ENCODE results near the gene NUP133.

NUP133 gene

DNA sequence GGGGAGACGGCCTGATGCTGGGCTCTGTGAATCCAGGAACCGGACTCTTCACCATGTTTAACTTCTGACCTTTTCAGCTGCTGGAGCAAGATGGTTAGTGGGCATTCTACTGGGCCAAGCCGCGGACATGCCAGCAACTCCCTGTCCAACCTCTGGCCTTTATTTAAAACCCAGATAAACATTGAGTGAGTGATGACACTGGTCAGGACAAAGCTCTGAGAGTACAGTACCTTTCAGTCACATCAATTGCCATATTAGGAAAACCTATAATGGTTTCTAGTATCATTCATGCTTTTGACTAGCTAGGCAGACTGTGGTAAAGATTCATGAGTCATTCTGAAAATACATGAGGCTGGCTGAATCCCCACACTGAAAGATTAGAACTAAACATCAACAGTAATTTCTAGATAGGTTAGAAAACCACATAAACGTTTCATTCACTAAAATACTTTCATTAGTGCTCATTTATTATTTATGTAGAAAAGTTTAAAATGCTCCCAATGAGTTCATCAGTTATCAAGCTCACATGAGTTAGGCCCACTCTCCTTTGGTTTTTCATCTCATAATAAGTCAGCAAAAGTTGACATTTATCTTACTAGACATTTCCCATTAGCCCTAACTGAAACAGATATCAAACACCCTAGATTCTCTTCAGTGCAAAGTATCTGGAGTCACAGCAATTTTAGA lies 67.1 kb downstream of the NUP133 start:
- H2BK12ac ChIP-seq (ENCODE audit: low read length in 2 of 2): no peak overlapping the region
- H3K79me1 ChIP-seq (replicated peaks; ENCODE audit: low read length, poor library complexity, severe bottlenecking): no peaks in the 10 kb centered on the region
- H4K8ac ChIP-seq (ENCODE audit: low read length): no peak overlapping the region

DNA sequence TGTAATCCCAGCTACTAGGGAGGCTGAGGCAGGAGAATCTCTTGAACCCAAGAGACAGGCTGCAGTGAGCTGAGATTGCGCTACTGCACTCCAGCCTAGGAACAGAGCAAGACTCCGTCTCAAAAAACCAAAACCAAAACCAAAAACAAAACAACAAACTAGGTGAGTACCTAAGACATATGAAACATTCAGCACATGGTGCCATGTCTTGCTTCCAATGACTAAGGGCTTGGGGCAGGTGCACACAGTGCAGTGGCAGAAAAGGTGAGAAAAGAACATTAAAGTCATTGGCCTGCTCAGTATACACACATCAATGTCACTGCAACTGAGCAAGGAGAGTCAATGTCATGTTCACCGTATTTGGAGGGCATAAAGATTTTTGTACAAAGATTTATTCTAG lies 70.1 kb downstream of the NUP133 start:
- Histone ChIP-seq H2AK5ac (ENCODE audit: low read length, severe bottlenecking) (no peak overlapping the region), H3K79me1 (replicated peaks; ENCODE audit: low read length, poor library complexity, severe bottlenecking) (no peaks in the 10 kb centered on the region), H4K91ac (ENCODE audit: low read length) (no peak overlapping the region), H4K8ac (ENCODE audit: low read length) (no peak overlapping the region), H3K36me3 (ENCODE audit: control insufficient read depth in 1 of 2, insufficient read depth in 2 of 2, low read depth in 1 of 2, low read length in 2 of 2) (peaks cover 9 to 15% of the 10 kb centered on the region in 2 experiments), H3K18ac (ENCODE audit: low read depth in 1 of 2, low read length in 2 of 2) (no peak overlapping the region), H2BK5ac (ENCODE audit: low read depth, low read length, poor library complexity, severe bottlenecking) (no peak overlapping the region), H3K27ac (ENCODE audit: low read length, poor library complexity, severe bottlenecking) (no peak overlapping the region), H3K23ac (ENCODE audit: low read length in 2 of 2) (no peak overlapping the region), H3K9me3 (ENCODE audit: control insufficient read depth, low read length) (no peaks in the 10 kb centered on the region), H2BK120ac (ENCODE audit: low read depth, low read length) (no peak overlapping the region), H2BK15ac (ENCODE audit: low read depth, poor library complexity, severe bottlenecking) (no peak overlapping the region), H3K4ac (ENCODE audit: low read depth in 1 of 2, low read length in 2 of 2) (no peak overlapping the region), H3K4me1 (ENCODE audit: control insufficient read depth, insufficient read depth, low read depth, low read length) (peaks cover 16% of the 10 kb centered on the region), H3K4me2 (ENCODE audit: low read length, poor library complexity, severe bottlenecking) (no peak overlapping the region), H3K4me3 (ENCODE audit: insufficient read depth in 1 of 2, low read depth in 1 of 2, low read length in 2 of 2) (no peak overlapping the region), H2AFZ (ENCODE audit: low read depth, low read length) (no peak overlapping the region), H3K9ac (ENCODE audit: low read length) (no peak overlapping the region), H2BK12ac (ENCODE audit: low read length in 2 of 2) (no peak overlapping the region), H3K14ac (ENCODE audit: low read length in 2 of 2) (no peak overlapping the region), H3K27me3 (ENCODE audit: control insufficient read depth in 1 of 2, insufficient read depth in 1 of 2, low read length in 2 of 2) (peaks cover 31 to 32% of the 10 kb centered on the region in 2 experiments)
- no peak for DNase-seq
- 96% methylated on average over 3 of the region's 3 CpGs for whole genome bisulfite sequencing

More for the DNA sequence above, 67.1 kb downstream of the NUP133 start:
- Histone ChIP-seq H3K9ac (ENCODE audit: low read length) (no peak overlapping the region), H4K91ac (ENCODE audit: low read length) (no peak overlapping the region), H3K14ac (ENCODE audit: low read length in 2 of 2) (no peak overlapping the region), H2BK5ac (ENCODE audit: low read depth, low read length, poor library complexity, severe bottlenecking) (peak overlapping the region; percentile 44), H3K27ac (ENCODE audit: low read length, poor library complexity, severe bottlenecking) (peak overlapping the region; percentile 80), H3K36me3 (ENCODE audit: control insufficient read depth in 1 of 2, insufficient read depth in 2 of 2, low read depth in 1 of 2, low read length in 2 of 2) (peaks cover 11 to 39% of the 10 kb centered on the region in 2 experiments), H2BK15ac (ENCODE audit: low read depth, poor library complexity, severe bottlenecking) (no peak overlapping the region), H3K4me3 (ENCODE audit: insufficient read depth in 1 of 2, low read depth in 1 of 2, low read length in 2 of 2) (no peak overlapping the region), H3K18ac (ENCODE audit: low read depth in 1 of 2, low read length in 2 of 2) (no peak overlapping the region), H3K23ac (ENCODE audit: low read length in 2 of 2) (no peak overlapping the region), H2AK5ac (ENCODE audit: low read length, severe bottlenecking) (no peak overlapping the region), H2AFZ (ENCODE audit: low read depth, low read length) (no peak overlapping the region), H3K27me3 (ENCODE audit: control insufficient read depth in 1 of 2, insufficient read depth in 1 of 2, low read length in 2 of 2) (peaks cover 5 to 6% of the 10 kb centered on the region in 2 experiments), H3K4me1 (ENCODE audit: control insufficient read depth, insufficient read depth, low read depth, low read length) (peaks cover 5% of the 10 kb centered on the region), H3K9me3 (ENCODE audit: control insufficient read depth, low read length) (no peaks in the 10 kb centered on the region), H3K4me2 (ENCODE audit: low read length, poor library complexity, severe bottlenecking) (no peak overlapping the region), H3K4ac (ENCODE audit: low read depth in 1 of 2, low read length in 2 of 2) (no peak overlapping the region), H2BK120ac (ENCODE audit: low read depth, low read length) (no peak overlapping the region)
- peak; percentile 75 for DNase-seq
- WGBS: 49% methylated on average over 2 of the region's 5 CpGs

DNA sequence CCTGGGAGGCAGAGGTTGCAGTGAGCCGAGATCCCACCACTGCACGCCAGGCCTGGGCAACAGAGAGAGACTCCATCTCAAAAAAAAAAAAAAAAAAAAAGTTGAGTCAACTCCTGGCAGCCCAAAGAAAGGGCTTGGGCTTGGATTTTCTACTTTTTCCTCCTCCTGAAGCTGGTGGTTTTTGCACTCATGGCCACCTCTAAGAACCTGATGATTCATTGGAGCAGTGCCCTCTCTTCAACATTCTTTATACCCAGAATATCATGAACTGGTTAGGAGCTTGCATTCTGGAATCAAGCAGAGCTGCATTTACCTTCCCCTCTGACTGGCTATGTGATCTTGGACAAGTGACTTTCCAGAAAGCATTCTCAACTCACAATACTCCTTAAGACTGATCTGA lies 70.7 kb downstream of the NUP133 start:
- Histone ChIP-seq H2BK12ac (ENCODE audit: low read length in 2 of 2) (no peak overlapping the region), H2AFZ (ENCODE audit: low read depth, low read length) (no peak overlapping the region), H3K9ac (ENCODE audit: low read length) (no peak overlapping the region), H3K4me3 (ENCODE audit: insufficient read depth in 1 of 2, low read depth in 1 of 2, low read length in 2 of 2) (no peak overlapping the region), H2BK5ac (ENCODE audit: low read depth, low read length, poor library complexity, severe bottlenecking) (no peak overlapping the region), H2AK5ac (ENCODE audit: low read length, severe bottlenecking) (no peak overlapping the region), H3K4me2 (ENCODE audit: low read length, poor library complexity, severe bottlenecking) (no peak overlapping the region), H3K4me1 (ENCODE audit: control insufficient read depth, insufficient read depth, low read depth, low read length) (peaks cover 16% of the 10 kb centered on the region), H3K4ac (ENCODE audit: low read depth in 1 of 2, low read length in 2 of 2) (no peak overlapping the region), H3K79me1 (replicated peaks; ENCODE audit: low read length, poor library complexity, severe bottlenecking) (no peaks in the 10 kb centered on the region), H3K36me3 (ENCODE audit: control insufficient read depth in 1 of 2, insufficient read depth in 2 of 2, low read depth in 1 of 2, low read length in 2 of 2) (peaks cover 4 to 12% of the 10 kb centered on the region in 2 experiments), H3K14ac (ENCODE audit: low read length in 2 of 2) (no peak overlapping the region), H4K91ac (ENCODE audit: low read length) (no peak overlapping the region), H3K27ac (ENCODE audit: low read length, poor library complexity, severe bottlenecking) (no peak overlapping the region), H3K9me3 (ENCODE audit: control insufficient read depth, low read length) (no peaks in the 10 kb centered on the region), H3K23ac (ENCODE audit: low read length in 2 of 2) (no peak overlapping the region), H4K8ac (ENCODE audit: low read length) (no peak overlapping the region), H3K18ac (ENCODE audit: low read depth in 1 of 2, low read length in 2 of 2) (no peak overlapping the region), H2BK120ac (ENCODE audit: low read depth, low read length) (no peak overlapping the region), H2BK15ac (ENCODE audit: low read depth, poor library complexity, severe bottlenecking) (no peak overlapping the region), H3K27me3 (ENCODE audit: control insufficient read depth in 1 of 2, insufficient read depth in 1 of 2, low read length in 2 of 2) (peaks cover 37 to 38% of the 10 kb centered on the region in 2 experiments)
- DNase-seq: no peak
- 98% methylated on average over 2 of the region's 2 CpGs for whole genome bisulfite sequencing

DNA sequence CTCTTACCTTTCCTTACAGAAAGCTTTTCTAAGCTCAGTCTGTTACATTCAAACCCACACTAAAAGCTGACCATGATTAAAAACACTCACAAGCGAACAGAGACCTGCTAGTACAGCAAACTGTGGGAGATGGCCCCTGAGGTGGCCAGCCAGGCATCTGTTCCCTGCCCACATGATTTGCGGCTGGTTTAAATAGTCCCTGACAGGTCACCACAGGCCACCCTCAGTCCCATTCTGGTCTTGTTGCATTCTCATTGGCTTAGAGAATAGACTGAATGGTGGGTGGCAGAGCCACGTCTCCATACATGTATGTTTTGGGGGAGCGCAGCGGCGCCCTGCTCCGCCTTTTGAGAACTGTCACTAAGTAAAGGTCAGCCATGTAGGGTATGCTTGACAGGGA lies 71.9 kb downstream of the NUP133 start:
- Histone ChIP-seq H3K9me3 (ENCODE audit: control insufficient read depth, low read length) (no peaks in the 10 kb centered on the region), H3K4me3 (ENCODE audit: insufficient read depth in 1 of 2, low read depth in 1 of 2, low read length in 2 of 2) (no peak overlapping the region), H3K9ac (ENCODE audit: low read length) (no peak overlapping the region), H3K79me1 (replicated peaks; ENCODE audit: low read length, poor library complexity, severe bottlenecking) (no peaks in the 10 kb centered on the region), H3K14ac (ENCODE audit: low read length in 2 of 2) (no peak overlapping the region), H3K27me3 (ENCODE audit: control insufficient read depth in 1 of 2, insufficient read depth in 1 of 2, low read length in 2 of 2) (peaks cover 46 to 48% of the 10 kb centered on the region in 2 experiments), H2BK5ac (ENCODE audit: low read depth, low read length, poor library complexity, severe bottlenecking) (no peak overlapping the region), H3K4ac (ENCODE audit: low read depth in 1 of 2, low read length in 2 of 2) (no peak overlapping the region), H4K91ac (ENCODE audit: low read length) (no peak overlapping the region), H3K18ac (ENCODE audit: low read depth in 1 of 2, low read length in 2 of 2) (no peak overlapping the region), H3K4me2 (ENCODE audit: low read length, poor library complexity, severe bottlenecking) (no peak overlapping the region), H3K36me3 (ENCODE audit: control insufficient read depth in 1 of 2, insufficient read depth in 2 of 2, low read depth in 1 of 2, low read length in 2 of 2) (peaks cover 4 to 12% of the 10 kb centered on the region in 2 experiments), H2AK5ac (ENCODE audit: low read length, severe bottlenecking) (no peak overlapping the region), H4K8ac (ENCODE audit: low read length) (no peak overlapping the region), H2AFZ (ENCODE audit: low read depth, low read length) (no peak overlapping the region), H3K23ac (ENCODE audit: low read length in 2 of 2) (no peak overlapping the region), H3K4me1 (ENCODE audit: control insufficient read depth, insufficient read depth, low read depth, low read length) (peaks cover 25% of the 10 kb centered on the region), H2BK120ac (ENCODE audit: low read depth, low read length) (no peak overlapping the region), H2BK12ac (ENCODE audit: low read length in 2 of 2) (no peak overlapping the region), H3K27ac (ENCODE audit: low read length, poor library complexity, severe bottlenecking) (no peak overlapping the region), H2BK15ac (ENCODE audit: low read depth, poor library complexity, severe bottlenecking) (no peak overlapping the region)
- WGBS: 85% methylated on average over 6 of the region's 7 CpGs
- DNase-seq: no peak
